ENCODE measurements around the gene CHPF2.

CHPF2 gene

GRCh38 chr7:151207315-151207714 lies 25.0 kb upstream of the CHPF2 start:
- TF ChIP-seq CTCF (IDR thresholded peaks at IDR 0.05; ENCODE audit: extremely low read depth, missing control alignments) = no peak
- DNase-seq (ENCODE audit: low spot score) = no peak

GRCh38 chr7:151207804-151208203 lies 24.5 kb upstream of the CHPF2 start:
- no peak for DNase-seq (ENCODE audit: low spot score)
- TF ChIP-seq CTCF (IDR thresholded peaks at IDR 0.05; ENCODE audit: extremely low read depth, missing control alignments) = no peak

- DNase-seq (ENCODE audit: low spot score) = no peak
- TF ChIP-seq CTCF (IDR thresholded peaks at IDR 0.05; ENCODE audit: extremely low read depth, missing control alignments) = no peak
Observed at GRCh38 chr7:151208253-151208862, 23.9 kb upstream of the CHPF2 start.

GRCh38 chr7:151209588-151209987 lies 22.7 kb upstream of the CHPF2 start:
- no peak for DNase-seq (ENCODE audit: low spot score)
- TF ChIP-seq CTCF (IDR thresholded peaks at IDR 0.05; ENCODE audit: extremely low read depth, missing control alignments) = no peak

- DNase-seq (ENCODE audit: low spot score) = no peak
- TF ChIP-seq CTCF (IDR thresholded peaks at IDR 0.05; ENCODE audit: extremely low read depth, missing control alignments) = no peak
Observed at GRCh38 chr7:151210087-151210854, 22.0 kb upstream of the CHPF2 start, which contains the start of gene H2BK1. TSS of gene H2BK1 (minus strand) at chr7:151210488. CDS start at chr7:151210318, 170 bp downstream.

- no peak for DNase-seq (ENCODE audit: low spot score)
- TF ChIP-seq CTCF (IDR thresholded peaks at IDR 0.05; ENCODE audit: extremely low read depth, missing control alignments) = no peak
Observed at GRCh38 chr7:151211155-151211772, 21.0 kb upstream of the CHPF2 start.

GRCh38 chr7:151212626-151213025 lies 19.7 kb upstream of the CHPF2 start:
- TF ChIP-seq CTCF (IDR thresholded peaks at IDR 0.05; ENCODE audit: extremely low read depth, missing control alignments) = no peak
- DNase-seq (ENCODE audit: low spot score) = no peak

All from GM20000 (cell line).